B cell (primary cell): ENCODE measurements around the gene TTLL8. TPM values are rescaled to one million over a fixed set of nuclear protein-coding genes. Genes with fewer than 3 reads are reported as not detected.
A peak's percentile ranks its signal among the peaks of the same experiment; 100 is the strongest.
"Not testable (repeated sequence)": the region's sequence is repeated elsewhere in the genome, so short reads cannot be mapped to it uniquely, and the experiment has no call there.

Source experiments
- ATAC-seq: fragments of 200-7000 bp; cut with Tn5 transposase; one replicate; pipeline ENCODE4 v1.10.0; 2021; ENCODE audit warnings: low read depth, mild to moderate bottlenecking, moderate number of reproducible peaks, moderate library complexity
- CTCF ChIA-PET: fragments of 350-600 bp; sonication (Branson Sonifier 250); formaldehyde crosslinking; loops from one replicate; lab custom pipeline; 2021; ENCODE audit warnings: antibody characterized with exemption, inconsistent platforms; lab: Charles Lee
- POLR2A ChIA-PET: fragments of 350-600 bp; sonication (Branson Sonifier 250); formaldehyde crosslinking; loops from one replicate; lab custom pipeline; 2021; ENCODE audit warnings: antibody characterized with exemption; lab: Charles Lee
- DNase-seq: peaks from one replicate; pipeline ENCODE4 v3.0.0; 2013
- H2AFZ ChIP-seq: 2 replicates; pipeline ENCODE4 v1.6.1; 2012; ENCODE audit warnings: mild to moderate bottlenecking, low read depth, low read length; ENCODE audit not compliant: insufficient read depth, poor library complexity, severe bottlenecking
- H3K27ac ChIP-seq, 2 donors: 1 replicate in 1 of 2; 2 replicates in 1 of 2; pipeline ENCODE4 v1.5.1; 2012 to 2013; ENCODE audit warnings: low read length in 2 of 2, mild to moderate bottlenecking in 2 of 2, moderate library complexity in 1 of 2
- H3K27me3 ChIP-seq, 4 experiments: fragments of 200-600 bp in 1 of 4; sonication (generic) in 1 of 4; replicated peaks in 1 of 4; 1 replicate in 2 of 4; 2 replicates in 2 of 4; pipeline versions ENCODE4 v1.6.1 to v1.7.0; 2013 to 2016; ENCODE audit warnings: low read length in 3 of 4, mild to moderate bottlenecking in 2 of 4, mixed read lengths in 1 of 4, moderate library complexity in 1 of 4; ENCODE audit not compliant: insufficient read depth in 4 of 4, control insufficient read depth in 3 of 4; ENCODE audit errors: control extremely low read depth in 1 of 4
- H3K36me3 ChIP-seq, 2 experiments: replicated peaks in 1 of 2; 1 replicate in 1 of 2; 2 replicates in 1 of 2; pipeline versions ENCODE4 v1.6.1 to v1.7.1; 2013; ENCODE audit warnings: low read length in 1 of 2; ENCODE audit not compliant: insufficient read depth in 2 of 2, control insufficient read depth in 1 of 2; ENCODE audit errors: control extremely low read depth in 1 of 2, extremely low read depth in 1 of 2
- H3K4me1 ChIP-seq, 2 donors: fragments of 200-600 bp in 1 of 2; sonication (generic) in 1 of 2; 1 replicate in 1 of 2; 2 replicates in 1 of 2; pipeline versions ENCODE4 v1.5.1 to v1.6.1; 2013 to 2017; ENCODE audit warnings: low read length in 2 of 2; ENCODE audit not compliant: control insufficient read depth in 2 of 2, insufficient read depth in 2 of 2
- H3K4me2 ChIP-seq: replicated peaks from 2 replicates; pipeline ENCODE3; 2012; ENCODE audit warnings: mild to moderate bottlenecking, low read depth, low read length; ENCODE audit not compliant: poor library complexity, severe bottlenecking
- H3K4me3 ChIP-seq, 5 experiments: fragments of 200-600 bp in 1 of 5; sonication (generic) in 1 of 5; 1 replicate in 3 of 5; 2 replicates in 2 of 5; pipeline versions ENCODE4 v1.5.1 to v1.7.0; 2011 to 2016; ENCODE audit warnings: low read length in 4 of 5, mild to moderate bottlenecking in 4 of 5, low read depth in 2 of 5, control low read depth in 1 of 5, moderate library complexity in 1 of 5; ENCODE audit not compliant: insufficient read depth in 1 of 5; ENCODE audit errors: control extremely low read depth in 1 of 5, extremely low read depth in 1 of 5
- H3K79me2 ChIP-seq: fragments of 200-600 bp; sonication (generic); one replicate; pipeline ENCODE4 v1.6.0; 2016; ENCODE audit warnings: low read length; ENCODE audit not compliant: control insufficient read depth, insufficient read depth
- H3K9ac ChIP-seq: fragments of 200-600 bp; sonication (generic); 2 replicates; pipeline ENCODE4 v1.6.1; 2017; ENCODE audit warnings: mild to moderate bottlenecking, low read length, moderate library complexity
- H3K9me3 ChIP-seq, 3 donors: one replicate each; pipeline versions ENCODE4 v1.6.1 to v1.7.1; 2013; ENCODE audit warnings: low read length in 2 of 3; ENCODE audit not compliant: control insufficient read depth in 2 of 3, insufficient read depth in 1 of 3; ENCODE audit errors: control extremely low read depth in 1 of 3
- H4K20me1 ChIP-seq: 2 replicates; pipeline ENCODE4 v1.6.0; 2012; ENCODE audit warnings: mild to moderate bottlenecking, low read length; ENCODE audit not compliant: insufficient read depth, control insufficient read depth, poor library complexity, severe bottlenecking
- H3K27ac Mint-ChIP-seq: one replicate; pipeline ENCODE4 v1.8.0; 2021; ENCODE audit warnings: mixed read lengths
- H3K27me3 Mint-ChIP-seq: one replicate; pipeline ENCODE4 v1.8.0; 2021; ENCODE audit warnings: mixed read lengths
- H3K4me1 Mint-ChIP-seq: one replicate; pipeline ENCODE4 v1.8.0; 2021; ENCODE audit warnings: mixed read lengths
- H3K4me3 Mint-ChIP-seq: one replicate; pipeline ENCODE4 v1.8.0; 2021; ENCODE audit warnings: mixed read lengths
- H3K9me3 Mint-ChIP-seq: one replicate; pipeline ENCODE4 v1.8.0; 2022; ENCODE audit warnings: mixed read lengths; ENCODE audit not compliant: insufficient read depth
- CTCF ChIP-seq: fragments of 200-600 bp; IDR thresholded peaks from one replicate; pipeline ENCODE4 v1.8.0; 2022; ENCODE audit warnings: antibody characterized with exemption, mild to moderate bottlenecking
- EZH2 ChIP-seq: IDR thresholded peaks from 2 replicates; pipeline ENCODE4 v1.6.1; 2012; ENCODE audit warnings: borderline replicate concordance, low read depth, mild to moderate bottlenecking, moderate library complexity, low read length; ENCODE audit not compliant: insufficient read depth, poor library complexity, severe bottlenecking
- WGBS: methylation state at CpG from one replicate; pipeline ENCODE4 v1.1.5; 2013; ENCODE audit warnings: missing lambda C conversion rate; ENCODE audit not compliant: insufficient coverage; 5-methylcytosine and 5-hydroxymethylcytosine counted together
- intact Hi-C: fragments of 100-400 bp; cut with micrococcal nuclease; formaldehyde crosslinking; loops from one replicate; pipeline ENCODE4 v1.10.0; 2022
- polyA plus RNA-seq: library from polyadenylated mRNA; depleted of rRNA; stranded (reverse); fragments of >200 nt; gene quantifications from 2 replicates; pipeline ENCODE4 v1.2.3, GENCODE V29; 2012
- total RNA-seq, 2 donors: library from RNA; stranded (reverse); fragments of 120-200 nt in 1 of 2; gene quantifications; 1 replicate in 1 of 2; 2 replicates in 1 of 2; pipeline versions ENCODE4 v1.2.3 to v1.2.4, GENCODE V29; 2013 to 2022

TTLL8 gene
- total and polyA plus RNA-seq, 2 donors (not counting 1 experiment from before 2014, with no cell fraction given): not detected

GRCh38 chr22:49981799-49982198 is 76.3 kb downstream of the TTLL8 start:
- CTCF ChIA-PET: interaction anchor here (2.0 to 6.3 kb wide), 3 partner anchors 11 to 51 kb away, joined by 5 to 40 read pairs (median 31); no protein-coding TSS in a partner anchor
- H3K4me3 Mint-ChIP-seq, POLR2A ChIA-PET, H3K27ac ChIP-seq, H4K20me1 ChIP-seq, H3K27ac Mint-ChIP-seq, H3K4me2 ChIP-seq, DNase-seq, ATAC-seq, H3K9ac ChIP-seq, H3K79me2 ChIP-seq, H3K4me3 ChIP-seq, H3K36me3 ChIP-seq, H2AFZ ChIP-seq: not testable (repeated sequence)
- peaks cover 0 to 11% (median 5%) of the 10 kb centered on the region in 4 experiments for H3K27me3 ChIP-seq
- H3K9me3 Mint-ChIP-seq: peaks cover 14% of the 10 kb centered on the region
- no CpG with 5 or more reads among the region's 7 CpGs for WGBS
- peaks cover 12 to 20% of the 10 kb centered on the region in 2 donors for H3K4me1 ChIP-seq
- H3K27me3 Mint-ChIP-seq: peaks cover 18% of the 10 kb centered on the region
- H3K4me1 Mint-ChIP-seq: peaks cover 16% of the 10 kb centered on the region
- peaks cover 5 to 17% (median 13%) of the 10 kb centered on the region in 3 donors for H3K9me3 ChIP-seq
- intact Hi-C loops: loop anchor here (5.0 kb wide), 1 partner anchor 36 kb away; no protein-coding TSS in a partner anchor

GRCh38 chr22:49979587-49980264 is 78.4 kb downstream of the TTLL8 start:
- peak; percentile 51 for TF ChIP-seq CTCF
- no peak for TF ChIP-seq EZH2
- H3K27ac ChIP-seq: no peak overlapping the region
- no peak overlapping the region for H3K4me2 ChIP-seq
- H2AFZ ChIP-seq: no peak overlapping the region
- H3K27me3 ChIP-seq: peaks cover 0 to 11% (median 5%) of the 10 kb centered on the region in 4 experiments
- H3K36me3 ChIP-seq: no peaks in the 10 kb centered on the region
- no peaks in the 10 kb centered on the region for H3K79me2 ChIP-seq
- DNase-seq (peak; percentile 52), ATAC-seq (no peak)
- Mint-ChIP-seq H3K27me3 (peaks cover 14% of the 10 kb centered on the region), H3K4me3 (no peak overlapping the region), H3K4me1 (peaks cover 29% of the 10 kb centered on the region), H3K9me3 (peaks cover 8% of the 10 kb centered on the region), H3K27ac (no peak overlapping the region)
- H3K9ac ChIP-seq: no peak overlapping the region
- ChIA-PET CTCF (interaction anchor here (1.0 to 6.3 kb wide), 5 partner anchors 13 to 54 kb away, joined by 3 to 40 read pairs (median 5); no protein-coding TSS in a partner anchor), POLR2A (interaction anchor here (1.1 kb wide), 2 partner anchors 9 to 18 kb away, joined by 3 to 4 read pairs; no protein-coding TSS in a partner anchor)
- no peaks in the 10 kb centered on the region for H4K20me1 ChIP-seq
- intact Hi-C loops: loop anchor here (5.0 kb wide), 1 partner anchor 38 kb away; no protein-coding TSS in a partner anchor
- no CpG with 5 or more reads among the region's 7 CpGs for WGBS
- peaks cover 4 to 15% (median 7%) of the 10 kb centered on the region in 3 donors for H3K9me3 ChIP-seq
- peaks cover 28 to 37% of the 10 kb centered on the region in 2 donors for H3K4me1 ChIP-seq
- no peak overlapping the region for H3K4me3 ChIP-seq
